HG03097 (cell line): ENCODE results near the gene ZNF263.

Experiments used
- ATAC-seq: cut with Tn5 transposase; IDR thresholded peaks from one replicate; pipeline ENCODE4 v1.9.1; 2021; ENCODE audit not compliant: unreplicated experiment, low FRiP score

ZNF263 gene

GRCh38 chr16:3282730-3283542 lies at the start of gene ZNF263:
Gene ZNF263 (plus strand): TSS chr16:3283491. CDS start chr16:3283819, 328 bp downstream.
- ATAC-seq, result peak; percentile 71

- ATAC-seq, result peak; percentile 11
Measured at GRCh38 chr16:3234543-3234856, 48.8 kb upstream of the ZNF263 start.

GRCh38 chr16:3234857-3235561 lies 48.3 kb upstream of the ZNF263 start, which contains the start of gene ZNF200:
Gene ZNF200 (minus strand): TSS chr16:3235158. CDS start chr16:3233755, 1,403 bp downstream.
- ATAC-seq, result peak; percentile 81

- no peak for ATAC-seq
Measured at GRCh38 chr16:3235856-3236669, 47.2 kb upstream of the ZNF263 start.

GRCh38 chr16:3241761-3242160 lies 41.5 kb upstream of the ZNF263 start:
- no peak for ATAC-seq

GRCh38 chr16:3242709-3243108 lies 40.6 kb upstream of the ZNF263 start:
- no peak for ATAC-seq

- no peak for ATAC-seq
Measured at GRCh38 chr16:3243882-3244281, 39.4 kb upstream of the ZNF263 start.

GRCh38 chr16:3246002-3246401 lies 37.3 kb upstream of the ZNF263 start:
- ATAC-seq, result no peak

- ATAC-seq, result no peak
Measured at GRCh38 chr16:3246876-3247275, 36.4 kb upstream of the ZNF263 start.

GRCh38 chr16:3248596-3248995 lies 34.7 kb upstream of the ZNF263 start:
- ATAC-seq, result no peak

GRCh38 chr16:3249020-3249419 lies 34.3 kb upstream of the ZNF263 start:
- no peak for ATAC-seq

GRCh38 chr16:3249451-3249850 lies 33.8 kb upstream of the ZNF263 start:
- ATAC-seq, result no peak

GRCh38 chr16:3252967-3253366 lies 30.3 kb upstream of the ZNF263 start:
- ATAC-seq, result no peak

GRCh38 chr16:3254309-3254708 lies 29.0 kb upstream of the ZNF263 start:
- ATAC-seq, result no peak

- no peak for ATAC-seq
Measured at GRCh38 chr16:3256146-3256865, 27.0 kb upstream of the ZNF263 start, which contains the start of gene MEFV. Gene MEFV (minus strand): TSS chr16:3256633. CDS start chr16:3256587, 46 bp downstream.

GRCh38 chr16:3256866-3257465 lies 26.3 kb upstream of the ZNF263 start:
- no peak for ATAC-seq

- no peak for ATAC-seq
Measured at GRCh38 chr16:3259836-3260235, 23.5 kb upstream of the ZNF263 start.

- no peak for ATAC-seq
Measured at GRCh38 chr16:3262517-3262916, 20.8 kb upstream of the ZNF263 start.

- ATAC-seq, result peak; percentile 93
Measured at GRCh38 chr16:3264137-3265036, 18.9 kb upstream of the ZNF263 start.
